H9 (cell line): ENCODE data around the gene ANO2. TPM values are rescaled to one million over a fixed set of nuclear protein-coding genes. Genes with fewer than 3 reads are reported as not detected.

Source experiments
- DNase-seq: peaks from one replicate; pipeline ENCODE4 v3.0.0-alpha.2; 2017
- H2AFZ ChIP-seq: one replicate; pipeline ENCODE4 v1.6.1; 2013; ENCODE audit warnings: mild to moderate bottlenecking, low read length, control low read depth, moderate library complexity
- H2AK5ac ChIP-seq: 2 replicates; pipeline ENCODE4 v1.6.1; 2013; ENCODE audit warnings: low read length, control low read depth, mixed read lengths; ENCODE audit not compliant: insufficient read length
- H2BK120ac ChIP-seq: one replicate; pipeline ENCODE4 v1.6.1; 2013; ENCODE audit warnings: low read depth, mild to moderate bottlenecking, low read length, control low read depth, inconsistent platforms; ENCODE audit not compliant: poor library complexity, severe bottlenecking
- H2BK12ac ChIP-seq: 2 replicates; pipeline ENCODE4 v1.6.1; 2013; ENCODE audit warnings: low read length, control low read depth, mixed read lengths, low read depth; ENCODE audit not compliant: insufficient read length
- H2BK15ac ChIP-seq: 2 replicates; pipeline ENCODE4 v1.6.1; 2013; ENCODE audit warnings: low read depth, low read length, control low read depth
- H2BK20ac ChIP-seq: one replicate; pipeline ENCODE4 v1.6.1; 2013; ENCODE audit warnings: low read depth, mild to moderate bottlenecking, low read length, control low read depth, inconsistent platforms; ENCODE audit not compliant: poor library complexity, severe bottlenecking
- H2BK5ac ChIP-seq: 2 replicates; pipeline ENCODE4 v1.6.1; 2013; ENCODE audit warnings: low read length, control low read depth, mixed read lengths; ENCODE audit not compliant: insufficient read length
- H3K14ac ChIP-seq: 2 replicates; pipeline ENCODE4 v1.6.1; 2013; ENCODE audit warnings: low read length, control low read depth; ENCODE audit not compliant: insufficient read depth
- H3K18ac ChIP-seq: 2 replicates; pipeline ENCODE4 v1.6.1; 2013; ENCODE audit warnings: low read depth, mild to moderate bottlenecking, mixed read lengths, low read length, control low read depth; ENCODE audit not compliant: insufficient read length
- H3K23ac ChIP-seq: 2 replicates; pipeline ENCODE4 v1.6.1; 2013; ENCODE audit warnings: low read length, control low read depth, mixed read lengths, low read depth; ENCODE audit not compliant: insufficient read length
- H3K23me2 ChIP-seq: 2 replicates; pipeline ENCODE4 v1.6.1; 2013; ENCODE audit warnings: low read depth, mild to moderate bottlenecking, mixed read lengths, low read length, control low read depth; ENCODE audit not compliant: insufficient read length, poor library complexity, severe bottlenecking
- H3K27ac ChIP-seq: 2 replicates; pipeline ENCODE4 v1.5.1; 2013; ENCODE audit warnings: low read length, control low read depth, mixed read lengths, low read depth; ENCODE audit not compliant: insufficient read length
- H3K27me3 ChIP-seq: 2 replicates; pipeline ENCODE4 v1.6.1; 2013; ENCODE audit warnings: low read length, control low read depth, inconsistent platforms; ENCODE audit not compliant: insufficient read depth
- H3K4ac ChIP-seq: 2 replicates; pipeline ENCODE4 v1.6.1; 2013; ENCODE audit warnings: low read depth, mild to moderate bottlenecking, control low read depth, inconsistent platforms, low read length, moderate library complexity
- H3K4me1 ChIP-seq: 2 replicates; pipeline ENCODE4 v1.6.1; 2013; ENCODE audit warnings: low read length, control low read depth, inconsistent platforms; ENCODE audit not compliant: insufficient read depth
- H3K4me2 ChIP-seq: 2 replicates; pipeline ENCODE4 v1.6.1; 2013; ENCODE audit warnings: low read length, control low read depth, mixed read lengths; ENCODE audit not compliant: insufficient read length, insufficient read depth
- H3K56ac ChIP-seq: 2 replicates; pipeline ENCODE4 v1.6.1; 2013; ENCODE audit warnings: low read depth, mild to moderate bottlenecking, mixed read lengths, low read length, control low read depth; ENCODE audit not compliant: insufficient read length
- H3K79me1 ChIP-seq: 2 replicates; pipeline ENCODE4 v1.6.1; 2013; ENCODE audit warnings: low read depth, mild to moderate bottlenecking, moderate library complexity, low read length, control low read depth, inconsistent platforms; ENCODE audit not compliant: insufficient read depth, poor library complexity, severe bottlenecking
- H3K79me2 ChIP-seq: 2 replicates; pipeline ENCODE4 v1.6.1; 2013; ENCODE audit warnings: low read length, control low read depth, inconsistent platforms; ENCODE audit not compliant: insufficient read depth
- H3K9ac ChIP-seq: 2 replicates; pipeline ENCODE4 v1.6.1; 2013; ENCODE audit warnings: low read length, control low read depth, mixed read lengths; ENCODE audit not compliant: insufficient read length; ENCODE audit errors: extremely low read depth
- H3K9me3 ChIP-seq: one replicate; pipeline ENCODE4 v1.6.1; 2013; ENCODE audit warnings: low read depth, low read length, inconsistent platforms; ENCODE audit not compliant: control insufficient read depth
- H3T11ph ChIP-seq: one replicate; pipeline ENCODE4 v1.6.1; 2013; ENCODE audit warnings: mild to moderate bottlenecking, low read length, control low read depth, inconsistent platforms
- H4K20me1 ChIP-seq: one replicate; pipeline ENCODE4 v1.6.1; 2013; ENCODE audit not compliant: control insufficient read depth, insufficient read length, insufficient read depth
- H4K5ac ChIP-seq: 2 replicates; pipeline ENCODE4 v1.6.1; 2013; ENCODE audit warnings: low read depth, mild to moderate bottlenecking, mixed read lengths, low read length, control low read depth; ENCODE audit not compliant: insufficient read length
- H4K8ac ChIP-seq: replicated peaks from 2 replicates; pipeline ENCODE4 v1.6.1; 2013; ENCODE audit warnings: low read length, control low read depth, mixed read lengths, low read depth; ENCODE audit not compliant: insufficient read length
- H4K91ac ChIP-seq: 2 replicates; pipeline ENCODE4 v1.6.1; 2013; ENCODE audit warnings: low read depth, mild to moderate bottlenecking, moderate library complexity, mixed read lengths, low read length, control low read depth; ENCODE audit not compliant: insufficient read length
- H3K27ac Mint-ChIP-seq, 3 experiments: 2 replicates in 2 of 3; 3 replicates in 1 of 3; pipeline ENCODE4 v1.8.0; 2020 to 2021; ENCODE audit warnings: mixed read lengths in 3 of 3, mild to moderate bottlenecking in 1 of 3, moderate library complexity in 1 of 3
- H3K27me3 Mint-ChIP-seq: 2 replicates; pipeline ENCODE4 v1.8.0; 2021; ENCODE audit warnings: low read depth, mild to moderate bottlenecking, moderate library complexity, mixed read lengths
- H3K36me3 Mint-ChIP-seq, 3 experiments: 2 replicates in 2 of 3; 3 replicates in 1 of 3; pipeline ENCODE4 v1.8.0; 2020 to 2021; ENCODE audit warnings: low read depth in 3 of 3, mixed read lengths in 3 of 3; ENCODE audit not compliant: insufficient read depth in 1 of 3
- H3K4me1 Mint-ChIP-seq, 2 experiments: 2 replicates each; pipeline ENCODE4 v1.8.0; 2020; ENCODE audit warnings: mixed read lengths in 2 of 2
- H3K4me3 Mint-ChIP-seq, 2 experiments: 2 replicates in 1 of 2; 3 replicates in 1 of 2; pipeline ENCODE4 v1.8.0; 2020 to 2021; ENCODE audit warnings: mild to moderate bottlenecking in 2 of 2, mixed read lengths in 2 of 2, moderate library complexity in 1 of 2
- H3K9me3 Mint-ChIP-seq, 2 experiments: 2 replicates in 1 of 2; 3 replicates in 1 of 2; pipeline ENCODE4 v1.8.0; 2020; ENCODE audit warnings: mild to moderate bottlenecking in 2 of 2, mixed read lengths in 2 of 2, moderate library complexity in 1 of 2
- CTCF ChIP-seq: fragments of 200-600 bp; sonication (generic); conservative IDR thresholded peaks from 3 replicates; pipeline ENCODE4 v1.8.0; 2021; ENCODE audit warnings: antibody characterized with exemption, mild to moderate bottlenecking
- whole genome bisulfite sequencing: extraction: QIAGEN DNeasy Blood & Tissue Kit; methylation state at CpG from one replicate; pipeline ENCODE4 v1.1.7; 2013; ENCODE audit warnings: missing lambda C conversion rate, low lambda C conversion rate, mixed read lengths; ENCODE audit not compliant: insufficient read length; ENCODE audit errors: extremely low coverage; 5-methylcytosine and 5-hydroxymethylcytosine counted together
- total RNA-seq: library from RNA; stranded (reverse); gene quantifications from 2 replicates; pipeline ENCODE4 v1.2.1, GENCODE V29; 2021

The ANO2 gene
- total RNA-seq, 1 experiment from 2014 or later: 3.8 TPM

GRCh38 chr12:5586201-5586600 lies 358.9 kb downstream of the ANO2 start:
- H2BK15ac ChIP-seq: no peak overlapping the region
- no peak overlapping the region for H3K9ac ChIP-seq
- no peaks in the 10 kb centered on the region for H3K36me3 Mint-ChIP-seq
- no peak for DNase-seq
- H3K56ac ChIP-seq: no peak overlapping the region
- no peak overlapping the region for H2AK5ac ChIP-seq
- no peak overlapping the region for H2BK5ac ChIP-seq
- H2AFZ ChIP-seq: no peak overlapping the region
- no peaks in the 10 kb centered on the region for H3K23me2 ChIP-seq
- no peak overlapping the region for H2BK120ac ChIP-seq
- H3K18ac ChIP-seq: no peak overlapping the region
- no peak overlapping the region for H3T11ph ChIP-seq
- peaks cover 6% of the 10 kb centered on the region for H3K27me3 Mint-ChIP-seq
- no peak overlapping the region for H3K27ac Mint-ChIP-seq
- peaks cover 56% of the 10 kb centered on the region in 2 experiments for H3K4me1 Mint-ChIP-seq
- H3K4me3 Mint-ChIP-seq: no peak overlapping the region
- H3K4me1 ChIP-seq: peaks cover 3% of the 10 kb centered on the region; the same call in 1 of the 2 replicates
- H3K9me3 ChIP-seq: no peaks in the 10 kb centered on the region
- no peak overlapping the region for H3K4ac ChIP-seq
- H3K27me3 ChIP-seq: no peaks in the 10 kb centered on the region
- no peak overlapping the region for H3K14ac ChIP-seq
- no peak overlapping the region for H2BK20ac ChIP-seq
- H3K27ac ChIP-seq: no peak overlapping the region
- no CpG with 5 or more reads among the region's 4 CpGs for whole genome bisulfite sequencing
- H4K91ac ChIP-seq: no peak overlapping the region
- no peak overlapping the region for H3K23ac ChIP-seq
- no peak for TF ChIP-seq CTCF
- no peaks in the 10 kb centered on the region for H3K79me1 ChIP-seq
- no peak overlapping the region for H4K8ac ChIP-seq
- H4K5ac ChIP-seq: no peak overlapping the region
- no peaks in the 10 kb centered on the region for H3K9me3 Mint-ChIP-seq
- no peaks in the 10 kb centered on the region for H3K79me2 ChIP-seq
- no peak overlapping the region for H2BK12ac ChIP-seq
- no peaks in the 10 kb centered on the region for H4K20me1 ChIP-seq
- no peak overlapping the region for H3K4me2 ChIP-seq
